ENCODE measurements around the gene TOPBP1. TPM values are rescaled to one million over a fixed set of nuclear protein-coding genes. Genes with fewer than 3 reads are reported as not detected.

TOPBP1 gene
- total RNA-seq, 8 experiments from 2014 or later: 12.9 to 46.7 (median 35.2) TPM

DNA sequence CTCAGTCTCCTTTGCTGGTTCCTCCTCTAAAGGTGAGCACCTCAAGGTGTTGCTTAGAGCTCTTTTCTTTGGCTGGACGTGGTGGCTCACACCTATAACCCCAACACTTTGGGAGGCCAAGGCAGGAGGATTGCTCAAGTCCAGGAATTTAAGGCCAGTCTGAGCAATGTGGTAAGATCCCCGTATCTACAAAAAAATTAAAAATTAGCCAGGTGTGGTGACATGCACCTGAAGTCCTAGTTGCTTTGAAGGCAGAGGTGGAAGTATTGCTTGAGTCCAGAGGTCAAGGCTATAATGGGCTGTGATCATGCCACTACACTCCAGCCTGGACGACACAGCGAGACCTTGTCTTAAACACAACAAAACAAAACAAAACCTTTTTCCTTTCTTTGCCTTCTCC is 28.3 kb downstream of the TOPBP1 start:
- no peak for ATAC-seq (replicated peaks in 6 of 8)
- 86 to 100% (median 95%) methylated on average over 1 to 4 of the region's 4 CpGs; no CpG with 5 or more reads in 2 of the 10 experiments for WGBS, 10 experiments
- in situ Hi-C loops (cut with MboI; ENCODE audit: low pct_unique_long_range_greater_than_20kb in 2 of 9, low sequenced_read_pairs in 9 of 9, unreplicated experiment in 9 of 9): loop anchor here in 1 of 9 experiments (25.0 kb wide), 1 partner anchor 921 kb away; the partner anchor contains the start of gene NPHP3
- Histone ChIP-seq H3K27ac (no peak overlapping the region), H3K4me3 (no peak overlapping the region), H3K4me1 (replicated peaks in 1 of 2) (no peaks in the 10 kb centered on the region)

DNA sequence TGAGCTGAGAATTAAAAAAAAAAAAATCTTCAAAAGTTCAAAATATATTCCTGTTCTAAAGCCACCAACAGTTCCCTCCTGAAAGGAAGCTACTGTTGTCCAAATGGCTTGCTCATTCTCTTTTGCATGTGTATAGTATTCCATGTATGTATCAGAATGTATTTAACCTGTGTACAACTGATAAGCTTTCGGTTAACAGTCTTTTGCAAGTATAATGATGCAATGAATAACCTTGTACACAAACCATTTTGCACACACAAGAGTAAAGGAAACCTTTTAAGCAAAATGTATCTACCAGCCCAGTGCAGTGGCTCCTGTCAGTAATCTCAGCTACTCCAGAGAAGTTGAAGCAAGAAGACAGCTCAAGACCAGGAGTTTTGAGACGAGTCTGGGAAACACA is 32.6 kb downstream of the TOPBP1 start:
- Histone ChIP-seq H3K4me1 (replicated peaks in 1 of 2) (no peaks in the 10 kb centered on the region), H3K27ac (no peak overlapping the region), H3K4me3 (no peak overlapping the region)
- WGBS, 10 experiments: 43 to 100% (median 88%) methylated on average over 1 to 2 of the region's 2 CpGs
- in situ Hi-C loops (cut with MboI; ENCODE audit: low pct_unique_long_range_greater_than_20kb in 2 of 9, low sequenced_read_pairs in 9 of 9, unreplicated experiment in 9 of 9): loop anchor here in 1 of 9 experiments (25.0 kb wide), 1 partner anchor 917 kb away; the partner anchor contains the start of gene NPHP3
- no peak for ATAC-seq (replicated peaks in 6 of 8)

DNA sequence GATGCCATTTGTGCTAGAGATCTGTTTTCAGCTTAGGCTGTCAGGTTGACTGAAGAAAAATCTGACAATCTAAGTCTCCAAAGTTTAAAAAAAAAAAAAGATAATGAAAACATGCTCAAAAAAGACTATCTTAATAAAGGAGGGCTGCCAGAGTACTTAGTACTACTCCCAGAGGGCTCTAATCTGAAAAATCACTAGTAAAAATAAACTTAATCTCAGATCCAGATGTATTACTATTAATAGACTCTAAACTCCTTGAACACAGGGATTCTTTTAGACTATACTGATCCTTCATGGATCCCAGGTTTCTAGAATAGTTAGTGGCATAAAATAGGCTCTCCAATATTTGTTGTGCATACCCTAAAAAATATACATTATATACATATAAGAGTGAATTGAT is 34.0 kb downstream of the TOPBP1 start:
- in situ Hi-C loops (cut with MboI; ENCODE audit: low pct_unique_long_range_greater_than_20kb in 2 of 9, low sequenced_read_pairs in 9 of 9, unreplicated experiment in 9 of 9): loop anchor here in 1 of 9 experiments (25.0 kb wide), 1 partner anchor 915 kb away; the partner anchor contains the start of gene NPHP3
- Histone ChIP-seq H3K4me3 (no peak overlapping the region), H3K27ac (no peak overlapping the region), H3K4me1 (replicated peaks in 1 of 2) (no peaks in the 10 kb centered on the region)
- no peak for ATAC-seq (replicated peaks in 6 of 8)

DNA sequence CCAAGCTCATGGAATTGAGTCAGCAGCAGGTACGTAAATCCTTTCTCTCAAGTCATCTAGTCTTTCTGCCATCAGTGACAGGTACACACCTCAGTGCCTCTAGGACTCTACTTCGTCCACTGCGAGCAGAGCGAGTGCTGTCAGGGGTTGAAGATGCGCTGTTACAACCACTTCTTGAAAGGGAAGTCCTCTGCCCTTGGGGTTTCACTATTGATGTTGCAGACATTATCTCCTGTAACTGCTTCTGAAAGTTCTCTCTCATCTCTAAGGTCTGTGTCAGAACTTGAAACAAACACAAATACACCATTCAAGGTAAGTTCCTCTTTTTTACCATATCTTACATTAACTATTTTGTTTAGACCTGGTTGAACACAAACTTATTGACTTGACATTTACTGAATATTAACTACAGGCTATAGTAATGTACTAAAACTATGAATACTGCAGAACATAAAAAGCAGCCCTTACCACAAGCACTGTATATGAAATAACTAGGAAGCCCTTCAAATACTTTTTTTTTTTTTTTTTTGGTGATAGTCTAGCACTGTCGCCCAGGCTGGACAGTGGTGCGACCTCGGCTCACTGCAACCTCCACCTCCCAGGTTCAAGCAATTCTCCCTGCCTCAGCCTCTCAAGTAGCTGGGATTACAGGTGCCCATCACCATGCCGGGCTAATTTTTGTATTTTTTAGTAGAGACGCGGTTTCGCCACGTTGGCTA is 41.5 kb downstream of the TOPBP1 start:
- ATAC-seq (replicated peaks in 6 of 8): no peak
- 86 to 100% (median 95%) methylated on average over 5 to 11 of the region's 13 CpGs; no CpG with 5 or more reads in 1 of the 10 experiments for WGBS, 10 experiments
- in situ Hi-C loops (cut with MboI; ENCODE audit: low pct_unique_long_range_greater_than_20kb in 2 of 9, low sequenced_read_pairs in 9 of 9, unreplicated experiment in 9 of 9): no loop called here

DNA sequence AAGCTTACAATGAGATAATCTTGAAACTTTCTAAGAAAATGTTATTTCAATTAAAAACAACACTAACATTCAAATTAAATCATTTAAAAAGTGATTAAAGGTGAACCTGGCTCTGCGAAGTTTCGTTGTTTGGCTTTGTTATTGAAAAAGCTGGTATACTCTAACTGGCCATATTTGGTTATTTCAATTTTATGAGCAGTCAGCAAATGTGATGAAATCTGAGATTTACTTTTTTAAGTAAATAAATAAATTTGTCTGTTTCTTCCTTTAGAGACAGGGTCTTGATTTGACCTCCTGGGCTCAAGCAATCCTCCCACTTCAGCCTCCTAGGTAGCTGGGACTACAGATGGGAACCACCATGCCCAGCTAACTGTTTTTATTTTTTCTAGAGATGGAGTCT is 50.2 kb downstream of the TOPBP1 start:
- 80 to 100% (median 96%) methylated on average over 1 to 2 of the region's 2 CpGs; no CpG with 5 or more reads in 3 of the 10 experiments for WGBS, 10 experiments
- in situ Hi-C loops (cut with MboI; ENCODE audit: low pct_unique_long_range_greater_than_20kb in 2 of 9, low sequenced_read_pairs in 9 of 9, unreplicated experiment in 9 of 9): no loop called here
- no peaks in the 10 kb centered on the region for H3K4me1 ChIP-seq (replicated peaks in 1 of 2)
- no peak overlapping the region for H3K27ac ChIP-seq
- ATAC-seq (replicated peaks in 6 of 8): no peak
- H3K4me3 ChIP-seq: no peak overlapping the region

More for the DNA sequence above, 41.5 kb downstream of the TOPBP1 start:
- Histone ChIP-seq H3K27ac (no peak overlapping the region), H3K4me1 (replicated peaks in 1 of 2) (no peaks in the 10 kb centered on the region), H3K4me3 (no peak overlapping the region)

DNA sequence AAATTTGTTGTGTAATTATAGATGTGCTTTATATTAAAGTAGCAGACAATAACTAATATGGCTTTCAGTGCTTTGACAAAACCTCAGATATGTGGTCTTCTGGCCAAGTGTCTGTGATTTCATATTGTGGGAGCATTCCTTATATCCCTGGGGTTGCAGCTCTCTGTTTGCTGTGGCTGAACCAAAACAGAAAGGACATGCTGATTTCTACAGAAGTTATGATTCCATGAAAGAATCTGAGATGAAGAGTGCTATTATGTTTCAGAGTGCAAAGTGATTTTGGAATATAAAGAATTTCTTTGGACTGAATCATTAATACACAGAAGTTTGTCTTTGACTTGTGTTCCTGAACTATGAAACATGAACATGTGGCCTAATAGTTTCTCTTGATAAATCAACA is 51.7 kb downstream of the TOPBP1 start:
- Histone ChIP-seq H3K4me1 (replicated peaks in 1 of 2) (no peaks in the 10 kb centered on the region), H3K27ac (no peak overlapping the region), H3K4me3 (no peak overlapping the region)
- ATAC-seq (replicated peaks in 6 of 8): no peak
- in situ Hi-C loops (cut with MboI; ENCODE audit: low pct_unique_long_range_greater_than_20kb in 2 of 9, low sequenced_read_pairs in 9 of 9, unreplicated experiment in 9 of 9): no loop called here

DNA sequence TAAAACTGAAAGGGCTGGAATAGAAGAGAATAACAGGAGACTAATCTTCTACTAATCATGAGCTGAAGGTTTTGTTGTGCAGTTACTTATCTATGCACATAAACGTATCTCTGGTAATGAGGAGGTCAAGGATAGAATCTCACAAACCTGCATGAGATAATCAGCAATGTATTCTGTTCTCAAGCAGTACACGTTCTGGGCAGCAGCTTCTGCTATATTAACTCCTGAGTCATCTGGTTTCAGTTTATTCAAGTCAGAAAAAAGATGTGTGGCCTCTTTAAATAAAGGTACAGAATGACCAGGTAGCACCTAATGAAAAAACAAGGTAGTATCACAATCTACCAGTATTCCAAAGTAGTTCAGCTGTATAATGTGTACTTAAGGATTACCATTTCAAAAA is 53.4 kb downstream of the TOPBP1 start:
- in situ Hi-C loops (cut with MboI; ENCODE audit: low pct_unique_long_range_greater_than_20kb in 2 of 9, low sequenced_read_pairs in 9 of 9, unreplicated experiment in 9 of 9): no loop called here
- 17 to 100% (median 84%) methylated on average over 1 to 2 of the region's 2 CpGs; no CpG with 5 or more reads in 1 of the 10 experiments for WGBS, 10 experiments
- H3K4me3 ChIP-seq: no peak overlapping the region

DNA sequence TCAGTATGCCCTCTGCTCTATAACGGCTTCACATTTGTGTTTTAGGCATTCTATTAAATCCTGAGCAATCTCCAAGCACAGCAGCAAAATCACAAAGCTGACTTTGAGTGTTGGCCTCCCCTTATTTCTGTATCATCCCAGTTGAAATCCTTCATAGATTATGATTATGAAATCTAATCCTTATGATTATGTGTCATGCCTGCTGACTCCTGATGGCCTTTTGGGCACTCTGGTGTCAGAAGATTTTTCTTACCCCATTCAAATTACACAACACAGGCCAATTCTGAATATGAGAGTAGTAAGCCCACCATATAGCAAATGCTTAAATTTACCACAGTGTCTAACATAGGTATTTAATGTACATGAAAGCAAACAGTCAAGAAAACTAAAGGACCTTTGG is 53.9 kb downstream of the TOPBP1 start:
- in situ Hi-C loops (cut with MboI; ENCODE audit: low pct_unique_long_range_greater_than_20kb in 2 of 9, low sequenced_read_pairs in 9 of 9, unreplicated experiment in 9 of 9): no loop called here
- Histone ChIP-seq H3K4me1 (replicated peaks in 1 of 2) (no peaks in the 10 kb centered on the region), H3K27ac (no peak overlapping the region), H3K4me3 (no peak overlapping the region)
- 83 to 100% (median 100%) methylated on average over 1 of the region's 1 CpG; no CpG with 5 or more reads in 2 of the 10 experiments for WGBS, 10 experiments
- no peak for ATAC-seq (replicated peaks in 6 of 8)

More for the DNA sequence above, 53.4 kb downstream of the TOPBP1 start:
- H3K27ac ChIP-seq: no peak overlapping the region
- peak in 2 of 8 experiments; percentile 67 to 72 for ATAC-seq (replicated peaks in 6 of 8)
- no peaks in the 10 kb centered on the region for H3K4me1 ChIP-seq (replicated peaks in 1 of 2)

DNA sequence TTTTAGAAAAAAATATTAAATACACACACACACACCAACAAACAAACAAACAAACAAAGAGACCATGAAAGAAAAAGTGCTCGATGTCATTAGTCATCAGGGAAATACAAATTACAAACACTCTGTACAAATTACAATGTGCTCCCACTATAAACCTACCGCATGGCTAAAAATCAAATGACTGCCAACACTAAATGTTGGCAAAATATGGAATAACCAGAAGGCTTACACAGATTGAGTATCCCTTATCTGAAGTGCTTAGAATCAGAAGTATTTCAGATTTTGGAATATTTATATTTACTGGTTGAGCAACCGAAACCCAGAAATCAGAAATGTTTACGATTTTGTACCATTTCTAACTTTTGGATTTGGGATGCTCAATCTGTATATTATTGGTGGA is 54.8 kb downstream of the TOPBP1 start:
- 80 to 100% (median 96%) methylated on average over 1 to 4 of the region's 4 CpGs for WGBS, 10 experiments
- no peaks in the 10 kb centered on the region for H3K4me1 ChIP-seq (replicated peaks in 1 of 2)
- no peak for ATAC-seq (replicated peaks in 6 of 8)
- in situ Hi-C loops (cut with MboI; ENCODE audit: low pct_unique_long_range_greater_than_20kb in 2 of 9, low sequenced_read_pairs in 9 of 9, unreplicated experiment in 9 of 9): no loop called here
- H3K4me3 ChIP-seq: no peak overlapping the region
- H3K27ac ChIP-seq: no peak overlapping the region

DNA sequence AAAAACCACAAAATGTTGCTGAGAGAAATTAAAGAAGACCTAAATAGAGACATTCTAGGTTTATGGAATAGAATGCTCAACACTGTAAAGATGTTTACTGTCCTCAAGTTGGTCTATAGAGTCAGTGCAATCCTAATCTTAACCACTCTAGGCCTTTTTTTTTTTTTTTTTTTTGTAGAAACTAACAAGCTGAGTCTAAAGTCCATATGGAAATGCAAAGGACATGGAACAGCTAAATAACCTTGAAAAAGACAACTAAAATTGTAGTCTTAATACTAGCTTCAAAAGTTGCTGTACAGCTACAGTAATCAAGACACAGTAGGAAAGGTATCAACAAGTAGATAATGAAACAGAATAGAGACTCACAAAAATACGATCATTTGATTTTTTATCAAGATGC is 55.4 kb downstream of the TOPBP1 start:
- Histone ChIP-seq H3K27ac (no peak overlapping the region), H3K4me3 (no peak overlapping the region), H3K4me1 (replicated peaks in 1 of 2) (no peaks in the 10 kb centered on the region)
- in situ Hi-C loops (cut with MboI; ENCODE audit: low pct_unique_long_range_greater_than_20kb in 2 of 9, low sequenced_read_pairs in 9 of 9, unreplicated experiment in 9 of 9): no loop called here
- WGBS, 10 experiments: 90 to 100% (median 100%) methylated on average over 1 of the region's 1 CpG; no CpG with 5 or more reads in 2 of the 10 experiments
- no peak for ATAC-seq (replicated peaks in 6 of 8)

DNA sequence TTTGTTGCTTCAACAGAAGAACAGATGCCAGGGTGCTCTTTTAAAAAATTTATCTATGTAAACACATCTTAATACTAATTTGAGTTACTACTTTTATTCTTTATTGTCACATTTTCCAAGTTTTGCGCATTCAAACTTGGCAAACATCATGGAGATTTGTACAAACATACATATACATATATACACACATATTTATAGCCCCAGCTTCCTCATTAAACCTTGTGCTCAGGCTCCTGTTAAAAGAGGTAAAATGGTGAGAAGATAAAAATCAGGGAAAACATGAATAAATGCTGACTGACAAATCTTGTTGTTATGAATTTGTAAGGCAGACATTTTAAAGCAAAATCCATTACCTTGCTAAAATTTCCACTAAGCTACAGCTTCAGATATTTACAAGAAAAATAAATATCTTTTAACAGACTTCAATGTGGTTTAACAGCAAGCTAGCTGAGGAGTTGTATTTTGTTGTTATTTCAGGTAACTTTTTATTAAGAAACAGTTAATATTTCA is 61.1 kb downstream of the TOPBP1 start:
- no peaks in the 10 kb centered on the region for H3K4me1 ChIP-seq (replicated peaks in 1 of 2)
- WGBS, 10 experiments: 100% methylated on average over 1 of the region's 1 CpG; no CpG with 5 or more reads in 5 of the 10 experiments
- no peak overlapping the region for H3K27ac ChIP-seq
- no peak overlapping the region for H3K4me3 ChIP-seq
- peak in 1 of 8 experiments; percentile 93 for ATAC-seq (replicated peaks in 6 of 8)
- in situ Hi-C loops (cut with MboI; ENCODE audit: low pct_unique_long_range_greater_than_20kb in 2 of 9, low sequenced_read_pairs in 9 of 9, unreplicated experiment in 9 of 9): no loop called here

DNA sequence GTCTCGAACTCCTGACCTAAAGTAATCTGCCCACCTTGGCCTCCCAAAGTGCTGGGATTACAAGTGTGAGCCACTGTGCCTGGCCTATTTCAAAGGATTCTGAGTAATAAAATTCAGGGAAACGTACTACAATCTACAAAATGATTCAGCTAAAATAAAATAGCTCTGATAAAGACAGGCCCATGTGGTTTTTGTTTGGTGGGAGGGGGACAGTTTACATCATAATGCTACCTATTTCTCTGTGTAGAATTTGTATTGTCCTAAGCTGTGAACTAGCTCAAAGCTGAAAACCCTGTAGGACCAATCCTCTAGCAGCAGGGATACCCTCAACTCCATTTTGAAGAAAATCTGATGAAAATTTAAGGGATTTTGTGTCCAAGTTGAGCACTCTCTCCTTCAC is 62.5 kb downstream of the TOPBP1 start:
- WGBS, 10 experiments: 75 to 100% (median 86%) methylated on average over 1 to 2 of the region's 2 CpGs; no CpG with 5 or more reads in 5 of the 10 experiments
- H3K4me1 ChIP-seq (replicated peaks in 1 of 2): no peaks in the 10 kb centered on the region
- no peak overlapping the region for H3K4me3 ChIP-seq
- no peak overlapping the region for H3K27ac ChIP-seq
- in situ Hi-C loops (cut with MboI; ENCODE audit: low pct_unique_long_range_greater_than_20kb in 2 of 9, low sequenced_read_pairs in 9 of 9, unreplicated experiment in 9 of 9): loop anchor here in 1 of 9 experiments (25.0 kb wide), 1 partner anchor 862 kb away; no protein-coding TSS in a partner anchor
- peak in 2 of 8 experiments; percentile 25 to 32 for ATAC-seq (replicated peaks in 6 of 8)

DNA sequence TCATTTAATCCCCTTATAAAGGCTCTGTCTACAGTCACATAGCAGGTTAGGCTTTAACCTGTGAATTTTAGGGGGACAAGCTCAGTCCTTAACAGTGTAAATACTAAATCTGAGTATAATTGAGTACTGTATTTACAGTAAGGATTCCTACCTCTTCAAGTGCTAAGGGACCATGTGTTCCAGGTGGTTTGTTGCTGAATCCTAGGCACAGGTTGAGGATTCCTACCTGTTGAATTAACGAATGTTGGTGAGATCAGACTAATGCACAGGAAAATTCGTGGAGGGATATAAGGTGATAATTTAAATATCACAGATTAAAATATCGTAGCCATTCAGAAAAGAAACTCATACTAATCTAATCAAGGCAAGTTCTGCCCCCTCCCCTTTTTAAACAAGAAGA is 63.3 kb downstream of the TOPBP1 start:
- in situ Hi-C loops (cut with MboI; ENCODE audit: low pct_unique_long_range_greater_than_20kb in 2 of 9, low sequenced_read_pairs in 9 of 9, unreplicated experiment in 9 of 9): loop anchor here in 1 of 9 experiments (25.0 kb wide), 1 partner anchor 861 kb away; no protein-coding TSS in a partner anchor
- Histone ChIP-seq H3K4me1 (replicated peaks in 1 of 2) (no peaks in the 10 kb centered on the region), H3K27ac (no peak overlapping the region), H3K4me3 (no peak overlapping the region)
- WGBS, 10 experiments: 63 to 100% (median 95%) methylated on average over 2 to 3 of the region's 3 CpGs
- no peak for ATAC-seq (replicated peaks in 6 of 8)
